T-cell (primary cell): ENCODE results near the gene RPL10A. TPM values are rescaled to one million over a fixed set of nuclear protein-coding genes. Genes with fewer than 3 reads are reported as not detected.

Source experiments
- ATAC-seq, 4 experiments: fragments of 200-7000 bp in 3 of 4; fragments of 150-1000 bp in 1 of 4; cut with Tn5 transposase; replicated peaks in 1 of 4; 1 replicate in 3 of 4; 2 replicates in 1 of 4; pipeline ENCODE4 v1.10.0; 2021; ENCODE audit warnings: moderate library complexity in 3 of 4, mild to moderate bottlenecking in 2 of 4, moderate number of reproducible peaks in 1 of 4
- CTCF ChIA-PET, 2 donors: fragments of 300-600 bp; sonication (Branson Sonifier 250); formaldehyde crosslinking; loops; one replicate each; lab custom pipeline; 2022; ENCODE audit warnings: antibody characterized with exemption in 2 of 2; lab: Charles Lee
- POLR2A ChIA-PET, 2 donors: fragments of 300-600 bp; sonication (Branson Sonifier 250); formaldehyde crosslinking; loops; one replicate each; lab custom pipeline; 2022; ENCODE audit warnings: antibody characterized with exemption in 2 of 2; lab: Charles Lee
- DNase-seq, 35 experiments: peaks; one replicate each; pipeline versions ENCODE4 v3.0.0 to v3.0.0-alpha.2; 2013 to 2023
- H3K27ac ChIP-seq: one replicate; pipeline ENCODE4 v1.5.1; 2013; ENCODE audit warnings: low read length
- H3K27me3 ChIP-seq, 2 experiments: replicated peaks in 1 of 2; 1 replicate in 1 of 2; 2 replicates in 1 of 2; pipeline versions ENCODE4 v1.6.1 to v1.7.0; 2013; ENCODE audit warnings: low read length in 1 of 2, mixed read lengths in 1 of 2; ENCODE audit not compliant: control insufficient read depth in 2 of 2, insufficient read depth in 2 of 2; ENCODE audit errors: extremely low read depth in 1 of 2
- H3K36me3 ChIP-seq, 2 donors: 1 replicate in 1 of 2; 2 replicates in 1 of 2; pipeline versions ENCODE4 v1.6.1 to v1.7.0; 2013; ENCODE audit warnings: low read length in 1 of 2; ENCODE audit not compliant: control insufficient read depth in 2 of 2, insufficient read depth in 1 of 2; ENCODE audit errors: extremely low read depth in 1 of 2
- H3K4me1 ChIP-seq, 2 experiments: 1 replicate in 1 of 2; 2 replicates in 1 of 2; pipeline versions ENCODE4 v1.6.1 to v1.7.0; 2013; ENCODE audit warnings: low read length in 2 of 2, mixed read lengths in 1 of 2; ENCODE audit not compliant: insufficient read depth in 2 of 2, control insufficient read depth in 1 of 2; ENCODE audit errors: extremely low read depth in 1 of 2
- H3K4me3 ChIP-seq, 2 donors: 1 replicate in 1 of 2; 2 replicates in 1 of 2; pipeline versions ENCODE4 v1.5.1 to v1.7.0; 2013; ENCODE audit warnings: mild to moderate bottlenecking in 2 of 2, low read length in 1 of 2, moderate library complexity in 1 of 2; ENCODE audit not compliant: control insufficient read depth in 1 of 2; ENCODE audit errors: extremely low read depth in 1 of 2
- H3K9me3 ChIP-seq: 2 replicates; pipeline ENCODE4 v1.7.0; 2013
- H3K27ac Mint-ChIP-seq, 2 donors: one replicate each; pipeline ENCODE4 v1.8.0; 2020 to 2021; ENCODE audit warnings: mild to moderate bottlenecking in 2 of 2, mixed read lengths in 2 of 2
- H3K27me3 Mint-ChIP-seq, 2 donors: one replicate each; pipeline ENCODE4 v1.8.0; 2021 to 2022; ENCODE audit warnings: mixed read lengths in 2 of 2
- H3K36me3 Mint-ChIP-seq: one replicate; pipeline ENCODE4 v1.8.0; 2021; ENCODE audit warnings: mixed read lengths
- H3K4me1 Mint-ChIP-seq, 3 donors: one replicate each; pipeline ENCODE4 v1.8.0; 2020 to 2022; ENCODE audit warnings: mixed read lengths in 3 of 3, mild to moderate bottlenecking in 1 of 3
- H3K4me3 Mint-ChIP-seq, 3 donors: one replicate each; pipeline ENCODE4 v1.8.0; 2020 to 2022; ENCODE audit warnings: mild to moderate bottlenecking in 3 of 3, mixed read lengths in 3 of 3, moderate library complexity in 3 of 3
- H3K9me3 Mint-ChIP-seq, 3 donors: one replicate each; pipeline ENCODE4 v1.8.0; 2020 to 2022; ENCODE audit warnings: mixed read lengths in 3 of 3
- WGBS: methylation state at CpG from one replicate; pipeline ENCODE4 v1.1.5; 2013; ENCODE audit warnings: missing lambda C conversion rate; ENCODE audit not compliant: insufficient coverage; 5-methylcytosine and 5-hydroxymethylcytosine counted together
- total RNA-seq, 35 experiments: library from RNA in 6 of 35; stranded (reverse) in 6 of 35; fragments of 120-200 nt in 1 of 35; gene quantifications; one replicate each; pipeline versions ENCODE4 v1.2.1 to v1.2.4 and lab custom pipeline; 2013 to 2026

Gene RPL10A
- total RNA-seq, 5 donors from 2014 or later (not counting 1 experiment from before 2014, with no cell fraction given) = 1,890 to 2,203 (median 2,081) TPM

GRCh38 chr6:35499372-35499771, 31.2 kb downstream of the RPL10A start:
- H3K4me1 Mint-ChIP-seq = peaks cover 8 to 16% (median 12%) of the 10 kb centered on the region in 3 donors
- H3K36me3 Mint-ChIP-seq = no peaks in the 10 kb centered on the region
- POLR2A ChIA-PET = no interaction called here
- H3K4me3 ChIP-seq = no peak overlapping the region
- H3K27me3 Mint-ChIP-seq = peaks cover 0 to 32% of the 10 kb centered on the region in 2 donors
- H3K27ac Mint-ChIP-seq = no peak overlapping the region
- peaks cover 0 to 23% of the 10 kb centered on the region in 2 experiments for H3K4me1 ChIP-seq
- H3K9me3 Mint-ChIP-seq = no peaks in the 10 kb centered on the region
- peaks cover 0 to 46% of the 10 kb centered on the region in 2 experiments for H3K27me3 ChIP-seq
- H3K36me3 ChIP-seq = no peaks in the 10 kb centered on the region
- DNase-seq (no peak), ATAC-seq (no peak)
- CTCF ChIA-PET = no interaction called here
- H3K27ac ChIP-seq = no peak overlapping the region
- H3K4me3 Mint-ChIP-seq = no peak overlapping the region
- WGBS = 92% methylated on average over 3 of the region's 4 CpGs
- no peaks in the 10 kb centered on the region for H3K9me3 ChIP-seq

- Mint-ChIP-seq H3K36me3 (no peaks in the 10 kb centered on the region), H3K4me3 (no peak overlapping the region), H3K27me3 (peaks cover 0 to 32% of the 10 kb centered on the region in 2 donors), H3K27ac (no peak overlapping the region), H3K4me1 (peaks cover 8 to 10% (median 9%) of the 10 kb centered on the region in 3 donors), H3K9me3 (no peaks in the 10 kb centered on the region)
- Histone ChIP-seq H3K36me3 (no peaks in the 10 kb centered on the region), H3K27ac (no peak overlapping the region), H3K27me3 (peaks cover 0 to 49% of the 10 kb centered on the region in 2 experiments), H3K4me3 (no peak overlapping the region), H3K4me1 (peaks cover 0 to 18% of the 10 kb centered on the region in 2 experiments), H3K9me3 (no peaks in the 10 kb centered on the region)
- WGBS = 97% methylated on average over 5 of the region's 6 CpGs
- ChIA-PET CTCF (no interaction called here), POLR2A (interaction anchor here in 1 of 2 donors (0.7 kb wide), 1 partner anchor 151 kb away, joined by 12 read pairs; no protein-coding TSS in a partner anchor)
- no peak for DNase-seq
- no peak for ATAC-seq
These were observed 32.6 kb downstream of the RPL10A start for GRCh38 chr6:35500782-35501181.

DNA sequence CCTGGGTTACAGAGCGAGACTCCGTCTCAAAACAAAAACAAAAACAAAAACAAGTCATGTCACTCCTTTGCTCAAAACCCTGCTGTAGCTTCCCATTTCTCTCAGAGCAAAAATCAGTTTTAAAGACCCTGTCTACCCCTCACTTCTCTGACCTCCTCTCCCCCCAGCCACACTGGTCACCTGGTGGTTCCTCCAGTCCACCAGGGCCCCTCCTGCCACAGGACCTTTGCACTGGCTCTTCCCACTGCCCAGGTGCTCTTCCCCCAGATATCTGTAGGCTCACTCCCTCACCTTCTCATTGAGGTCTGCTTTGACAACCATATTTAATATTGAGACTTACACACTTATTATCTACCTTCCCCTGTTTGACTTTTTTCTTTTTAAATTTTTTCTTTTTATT, 33.6 kb downstream of the RPL10A start:
- H3K9me3 Mint-ChIP-seq = no peaks in the 10 kb centered on the region
- H3K4me1 Mint-ChIP-seq = peaks cover 8 to 10% (median 9%) of the 10 kb centered on the region in 3 donors
- no peak overlapping the region for H3K27ac ChIP-seq
- POLR2A ChIA-PET = no interaction called here
- H3K4me3 ChIP-seq = no peak overlapping the region
- no peak for ATAC-seq
- H3K36me3 Mint-ChIP-seq = no peaks in the 10 kb centered on the region
- no peaks in the 10 kb centered on the region for H3K36me3 ChIP-seq
- no peak for DNase-seq
- H3K27me3 Mint-ChIP-seq = peaks cover 0 to 32% of the 10 kb centered on the region in 2 donors
- H3K9me3 ChIP-seq = no peaks in the 10 kb centered on the region
- no CpG with 5 or more reads among the region's 2 CpGs for WGBS
- H3K27ac Mint-ChIP-seq = no peak overlapping the region
- peaks cover 0 to 53% of the 10 kb centered on the region in 2 experiments for H3K27me3 ChIP-seq
- H3K4me1 ChIP-seq = peaks cover 0 to 15% of the 10 kb centered on the region in 2 experiments
- no peak overlapping the region for H3K4me3 Mint-ChIP-seq
- CTCF ChIA-PET = interaction anchor here in 1 of 2 donors (0.6 to 0.7 kb wide), 2 partner anchors 13 to 142 kb away, joined by 3 to 6 read pairs; no protein-coding TSS in a partner anchor

GRCh38 chr6:35503534-35503933, 35.3 kb downstream of the RPL10A start:
- ATAC-seq (no peak), DNase-seq (no peak)
- H3K4me3 ChIP-seq = no peak overlapping the region
- H3K4me1 ChIP-seq = peaks cover 0 to 3% of the 10 kb centered on the region in 2 experiments
- Mint-ChIP-seq H3K4me1 (peaks cover 3 to 4% (median 3%) of the 10 kb centered on the region in 3 donors), H3K4me3 (no peak overlapping the region), H3K36me3 (no peaks in the 10 kb centered on the region), H3K9me3 (no peaks in the 10 kb centered on the region), H3K27ac (no peak overlapping the region), H3K27me3 (peaks cover 0 to 29% of the 10 kb centered on the region in 2 donors)
- WGBS = 22% methylated on average over 12 of the region's 15 CpGs
- H3K27ac ChIP-seq = no peak overlapping the region
- no peaks in the 10 kb centered on the region for H3K9me3 ChIP-seq
- peaks cover 0 to 43% of the 10 kb centered on the region in 2 experiments for H3K27me3 ChIP-seq
- POLR2A ChIA-PET = no interaction called here
- no peaks in the 10 kb centered on the region for H3K36me3 ChIP-seq
- CTCF ChIA-PET = no interaction called here

GRCh38 chr6:35505999-35506412, 37.8 kb downstream of the RPL10A start:
- H3K36me3 ChIP-seq = no peaks in the 10 kb centered on the region
- H3K27ac Mint-ChIP-seq = no peak overlapping the region
- no peaks in the 10 kb centered on the region for H3K9me3 ChIP-seq
- ChIA-PET POLR2A (no interaction called here), CTCF (no interaction called here)
- H3K27me3 ChIP-seq = peaks cover 0 to 44% of the 10 kb centered on the region in 2 experiments
- 88% methylated on average over 13 of the region's 21 CpGs for WGBS
- peaks cover 2 to 31% of the 10 kb centered on the region in 2 donors for H3K27me3 Mint-ChIP-seq
- H3K4me1 Mint-ChIP-seq = peaks cover 0 to 2% (median 0%) of the 10 kb centered on the region in 3 donors
- H3K4me1 ChIP-seq = peaks cover 0 to 2% of the 10 kb centered on the region in 2 experiments
- H3K27ac ChIP-seq = no peak overlapping the region
- H3K9me3 Mint-ChIP-seq = no peaks in the 10 kb centered on the region
- no peak for ATAC-seq
- no peak for DNase-seq
- no peak overlapping the region for H3K4me3 Mint-ChIP-seq
- no peak overlapping the region for H3K4me3 ChIP-seq
- no peaks in the 10 kb centered on the region for H3K36me3 Mint-ChIP-seq

DNA sequence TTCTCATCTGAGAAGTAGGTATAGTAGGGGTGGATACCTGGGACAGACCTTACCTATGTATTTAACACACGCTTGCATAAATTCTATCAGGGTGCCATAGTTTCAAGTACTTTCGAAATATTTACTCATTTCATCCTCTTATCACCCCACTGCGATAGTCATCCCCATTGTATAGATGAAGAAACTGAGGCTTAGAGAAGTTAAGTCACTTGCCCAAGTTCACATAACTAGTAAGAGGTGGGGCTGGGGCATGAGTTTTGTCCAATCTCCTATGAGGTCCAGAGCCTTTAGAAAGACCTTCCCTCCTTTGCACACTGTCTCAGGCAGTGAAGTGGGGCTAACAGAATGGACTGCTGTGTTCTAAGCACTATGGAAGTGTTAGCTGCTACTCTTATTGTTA, 38.3 kb downstream of the RPL10A start:
- no peak for DNase-seq
- no peaks in the 10 kb centered on the region for H3K36me3 Mint-ChIP-seq
- WGBS = no CpG with 5 or more reads among the region's 3 CpGs
- Histone ChIP-seq H3K9me3 (no peaks in the 10 kb centered on the region), H3K27ac (no peak overlapping the region), H3K4me1 (peaks cover 2 to 7% of the 10 kb centered on the region in 2 experiments), H3K4me3 (no peak overlapping the region), H3K36me3 (no peaks in the 10 kb centered on the region), H3K27me3 (peaks cover 2 to 45% of the 10 kb centered on the region in 2 experiments)
- CTCF ChIA-PET = no interaction called here
- H3K9me3 Mint-ChIP-seq = no peaks in the 10 kb centered on the region
- peaks cover 0 to 5% (median 2%) of the 10 kb centered on the region in 3 donors for H3K4me1 Mint-ChIP-seq
- H3K27ac Mint-ChIP-seq = no peak overlapping the region
- no peak overlapping the region for H3K4me3 Mint-ChIP-seq
- POLR2A ChIA-PET = no interaction called here
- ATAC-seq = no peak
- H3K27me3 Mint-ChIP-seq = peaks cover 6 to 33% of the 10 kb centered on the region in 2 donors
